A549 treated with DMSO at 1 μM for 4 hours (cell line): ENCODE data around the gene FAF2. TPM values are rescaled to one million over a fixed set of nuclear protein-coding genes. Genes with fewer than 3 reads are reported as not detected.

ENCODE experiments used
- total RNA-seq: library from RNA; stranded (reverse); fragments of 200-300 nt; extraction: Qiagen RNA extraction; gene quantifications from 5 replicates; pipeline ENCODE4 v1.2.3, GENCODE V29; 2022; ENCODE audit warnings: low read depth

Gene FAF2
- total RNA-seq, result 49.5 to 54.6 TPM (median 53.4 TPM) in 5 replicates

DNA sequence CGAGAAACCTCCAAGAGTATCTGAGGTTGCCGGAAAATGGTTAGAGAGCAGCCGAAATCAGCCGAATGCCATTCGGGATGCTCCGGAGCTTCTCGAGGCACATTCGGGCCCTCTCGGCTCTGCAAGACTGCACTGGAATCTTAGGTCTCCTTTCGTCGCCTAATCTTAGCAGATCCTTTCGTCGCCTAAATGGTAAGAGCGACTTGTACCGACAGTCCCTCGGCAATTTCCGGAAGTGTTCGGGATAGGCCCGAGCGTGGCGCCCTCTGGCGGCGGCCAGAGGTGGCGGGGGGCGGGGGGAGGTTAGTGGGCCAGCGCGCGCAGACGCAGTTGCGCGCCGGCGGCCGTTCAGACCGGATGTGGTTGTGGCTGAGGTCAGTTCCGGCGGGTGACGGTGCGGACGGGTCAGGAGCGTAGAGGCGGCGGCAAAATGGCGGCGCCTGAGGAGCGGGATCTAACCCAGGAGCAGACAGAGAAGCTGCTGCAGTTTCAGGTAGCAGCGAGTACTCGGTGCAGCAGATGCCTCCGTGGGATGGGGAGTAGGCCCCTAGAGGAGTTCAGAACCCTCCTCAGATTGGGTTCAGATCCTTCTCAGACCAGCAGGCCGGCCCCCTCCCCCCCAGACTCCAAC, at the start of gene FAF2:
FAF2 (plus strand) TSS at position 408 of the 631 bp plus-strand sequence; CDS start at position 431, 23 bp downstream.

GRCh38 chr5:176415952-176416924, 31.9 kb upstream of the FAF2 start, which contains the start of gene CLTB:
Gene CLTB, minus strand, starts transcription at chr5:176416539. Its CDS starts 176 bp downstream, at chr5:176416363.

GRCh38 chr5:176536902-176537553, 88.8 kb downstream of the FAF2 start, which contains the start of gene RNF44:
Gene RNF44, minus strand, starts transcription at chr5:176537402. Its CDS starts 4,930 bp downstream, at chr5:176532472.

DNA sequence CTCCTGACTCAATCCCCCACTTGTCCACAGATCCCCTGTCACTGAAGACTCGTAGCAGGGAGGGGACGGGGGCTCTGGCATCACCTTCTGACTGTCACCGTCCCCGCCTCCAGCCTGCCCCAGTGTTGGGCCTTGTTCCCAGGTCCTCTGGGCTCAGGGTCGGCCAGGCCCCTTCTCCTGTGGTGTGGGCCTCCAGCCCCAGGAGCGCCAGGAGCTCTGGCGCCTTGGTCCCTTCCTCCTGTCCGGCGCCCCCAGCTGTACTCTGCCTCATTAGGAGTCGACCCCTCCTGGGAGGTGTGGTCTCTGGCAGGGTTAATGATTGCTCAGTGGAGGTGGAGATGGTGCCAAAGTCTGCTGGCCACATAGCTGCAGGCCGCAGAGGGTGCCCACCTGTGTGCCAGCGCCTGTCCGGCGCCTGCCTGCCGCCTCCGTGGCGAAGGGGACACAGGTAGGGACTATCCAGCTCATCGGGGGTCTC, 100.8 kb downstream of the FAF2 start, which contains the start of gene CDHR2:
CDHR2 (plus strand) TSS at position 376 of the 478 bp plus-strand sequence. CDS start 16,011 bp downstream, outside the sequence.

Other genes starting within 250 kb of the FAF2 start
- gene SIMC1, start 210.0 kb upstream of the FAF2 start, total RNA-seq, result 12.0 to 15.7 TPM (median 14.5 TPM) in 5 replicates
- 64.4 to 86.2 TPM (median 79.2 TPM) in 5 replicates for gene KIAA1191, start 86.6 kb upstream of the FAF2 start, total RNA-seq
- 0.31 to 1.1 TPM (median 0.76 TPM) in 5 replicates for gene ARL10, start 82.9 kb upstream of the FAF2 start, total RNA-seq
- 121 to 132 TPM (median 126 TPM) in 5 replicates for gene NOP16, start 59.8 kb upstream of the FAF2 start, total RNA-seq
- gene HIGD2A, start 59.6 kb upstream of the FAF2 start, total RNA-seq, result 234 to 275 TPM (median 243 TPM) in 5 replicates
- 73.1 to 113 TPM (median 98.3 TPM) in 5 replicates for gene CLTB, start 31.8 kb upstream of the FAF2 start, total RNA-seq
- gene RNF44, start 89.0 kb downstream of the FAF2 start, total RNA-seq, result 31.2 to 47.4 TPM (median 42.0 TPM) in 5 replicates
- gene CDHR2, start 101.0 kb downstream of the FAF2 start, total RNA-seq, result 0.04 to 0.08 TPM (median 0.06 TPM) in 5 replicates
- 7.3 to 10.3 TPM (median 9.4 TPM) in 5 replicates for gene GPRIN1, start 161.8 kb downstream of the FAF2 start, total RNA-seq
- gene SNCB, start 182.1 kb downstream of the FAF2 start, total RNA-seq, result 0.91 to 1.4 TPM (median 1.2 TPM) in 5 replicates
- gene EIF4E1B, start 182.3 kb downstream of the FAF2 start, total RNA-seq, result not detected in 5 replicates
- 57.1 to 69.3 TPM (median 63.6 TPM) in 5 replicates for gene TSPAN17, start 199.1 kb downstream of the FAF2 start, total RNA-seq